GM18909 (cell line): ENCODE results near the gene CCNH.
A peak's percentile ranks its signal among the peaks of the same experiment; 100 is the strongest.

Experiments
- ATAC-seq: cut with Tn5 transposase; IDR thresholded peaks from one replicate; pipeline ENCODE4 v1.9.1; 2021; ENCODE audit warnings: mild to moderate bottlenecking; ENCODE audit not compliant: unreplicated experiment, poor library complexity

The CCNH gene

DNA sequence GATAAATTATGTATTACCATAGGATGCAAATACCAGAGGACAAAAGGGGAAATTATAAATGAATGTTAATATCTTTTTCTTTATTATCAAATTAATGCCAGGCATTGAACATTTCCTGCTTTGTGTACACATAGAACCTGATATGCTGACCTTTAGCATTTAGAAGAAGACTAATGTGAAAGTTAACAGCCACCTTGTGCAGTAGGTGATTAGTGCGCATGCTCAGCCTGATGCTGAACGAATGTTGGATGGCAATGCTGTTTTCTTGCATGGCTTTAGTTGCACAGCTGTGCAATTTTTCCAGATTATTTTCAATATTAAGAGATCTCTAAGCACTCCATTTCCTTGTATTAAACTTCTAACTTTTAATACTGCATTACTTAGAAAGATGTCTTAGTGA, 45.5 kb downstream of the CCNH start:
- no peak for ATAC-seq

DNA sequence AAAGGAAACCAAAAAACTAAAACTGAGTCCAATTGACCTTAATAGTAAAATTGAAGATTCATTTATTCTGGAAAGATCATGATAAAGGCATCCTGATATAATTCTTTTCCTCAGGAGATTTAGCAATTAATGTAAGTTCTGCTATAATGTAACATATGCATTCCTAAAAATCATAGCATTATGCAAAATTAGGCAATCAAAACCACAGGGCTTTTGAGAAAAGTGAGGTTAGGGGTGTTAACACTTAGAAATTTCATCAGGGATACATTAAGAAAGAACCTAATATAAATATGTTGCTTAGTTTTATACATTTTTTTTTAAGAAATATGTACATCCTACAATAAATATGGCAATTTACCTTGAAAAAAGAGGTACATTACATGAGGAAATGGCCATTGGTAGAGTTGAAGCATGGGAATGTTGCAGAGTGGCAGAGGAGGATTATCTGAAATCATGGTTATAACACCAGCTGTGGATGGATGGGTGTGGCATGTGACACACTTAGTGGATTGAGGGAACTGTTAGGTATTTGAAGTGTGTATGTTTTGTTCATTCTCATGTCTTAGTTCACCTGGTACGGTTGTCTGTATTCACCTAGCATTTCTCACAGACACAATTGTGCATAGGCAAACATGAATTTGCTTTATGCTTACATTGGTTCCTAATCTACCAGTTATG, 51.1 kb downstream of the CCNH start:
- no peak for ATAC-seq

- no peak for ATAC-seq
Observed at GRCh38 chr5:87361031-87361445, 51.7 kb downstream of the CCNH start.

GRCh38 chr5:87360132-87360531, 52.6 kb downstream of the CCNH start:
- no peak for ATAC-seq

- ATAC-seq, result no peak
Observed at GRCh38 chr5:87359106-87359505, 53.6 kb downstream of the CCNH start.

DNA sequence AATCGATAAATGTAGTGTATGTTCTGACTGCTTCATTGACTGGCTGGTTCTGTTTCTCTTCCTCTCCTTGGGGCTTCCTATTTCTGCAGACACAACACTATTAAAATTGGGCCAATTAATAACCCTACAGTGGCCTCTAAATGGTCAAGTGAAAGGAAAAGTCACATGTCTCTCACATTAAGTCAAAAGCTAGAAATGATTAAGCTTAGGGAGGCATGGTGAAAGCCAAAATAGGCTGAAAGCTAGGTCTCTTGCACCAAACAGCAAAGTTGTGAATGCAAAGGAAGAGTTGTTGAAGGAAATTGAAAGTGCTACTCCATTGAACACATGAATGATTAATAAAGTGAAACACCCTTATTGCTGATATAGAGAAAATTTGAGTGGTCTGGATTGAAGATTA, 58.2 kb downstream of the CCNH start:
- peak; percentile 99 for ATAC-seq

- no peak for ATAC-seq
Observed at GRCh38 chr5:87347841-87348240, 64.9 kb downstream of the CCNH start.

DNA sequence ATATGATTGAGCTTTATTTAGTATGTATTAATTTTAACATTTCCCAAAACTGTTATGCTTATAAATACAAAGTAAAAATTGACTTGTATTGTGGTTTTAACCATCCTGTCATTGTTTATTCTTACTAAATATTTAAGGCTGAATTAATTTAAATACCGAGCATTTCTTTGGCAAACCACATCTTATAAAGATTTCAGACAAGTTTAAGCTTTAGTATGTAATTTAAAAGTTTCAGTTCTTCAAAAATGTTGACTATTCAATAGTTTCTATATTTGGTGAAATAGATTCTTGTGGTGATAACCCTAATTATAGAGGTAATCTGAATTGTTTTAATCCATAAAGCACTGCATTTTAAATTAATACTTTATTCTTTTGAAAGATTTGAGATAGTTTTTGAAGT, 65.5 kb downstream of the CCNH start:
- ATAC-seq, result peak; percentile 59
